Gastroesophageal sphincter (tissue), 3 donors: ENCODE results near the gene WNK3.

Experiments
- CTCF ChIP-seq, 4 experiments: fragments of 200-600 bp in 2 of 4; fragments of 450-650 bp in 2 of 4; sonication (generic) in 1 of 4; IDR thresholded peaks; one replicate each; pipeline ENCODE4 v1.5.1; 2017 to 2019; ENCODE audit warnings: antibody characterized with exemption in 4 of 4, mild to moderate bottlenecking in 2 of 4, moderate library complexity in 2 of 4
- POLR2A ChIP-seq, 2 donors: fragments of 450-650 bp; IDR thresholded peaks; one replicate each; pipeline ENCODE4 v1.6.1; 2017; ENCODE audit warnings: antibody characterized with exemption in 2 of 2, mild to moderate bottlenecking in 2 of 2, moderate library complexity in 1 of 2
- POLR2AphosphoS5 ChIP-seq: sonication (generic); formaldehyde crosslinking; IDR thresholded peaks from one replicate; pipeline ENCODE4 v1.6.1; 2017; ENCODE audit warnings: antibody characterized with exemption

- TF ChIP-seq CTCF (IDR thresholded peaks at IDR 0.05) (no peak), POLR2AphosphoS5 (no peak), POLR2A (IDR thresholded peaks at IDR 0.05) (no peak)
Measured at GRCh38 chrX:54171091-54171490, 186.8 kb downstream of the WNK3 start.
